H1 (cell line): ENCODE results near the gene SRSF2. TPM values are rescaled to one million over a fixed set of nuclear protein-coding genes. Genes with fewer than 3 reads are reported as not detected.

Experiments
- CTCF ChIA-PET: fragments of 300-600 bp; sonication (Branson Sonifier 250); formaldehyde crosslinking; loops from one replicate; lab custom pipeline; 2021; ENCODE audit not compliant: partially characterized antibody; lab: Charles Lee
- POLR2A ChIA-PET: fragments of 300-600 bp; sonication (Branson Sonifier 250); formaldehyde crosslinking; loops from one replicate; lab custom pipeline; 2021; ENCODE audit warnings: inconsistent platforms; ENCODE audit not compliant: partially characterized antibody; lab: Charles Lee
- DNase-seq, 2 experiments: peaks; one replicate each; pipeline versions ENCODE4 v3.0.0 to v3.0.0-alpha.2; 2010 to 2022; ENCODE audit warnings: low spot score in 2 of 2, low read depth in 1 of 2, mixed read lengths in 1 of 2
- FAIRE-seq: peaks from 2 replicates; lab custom pipeline; 2011; peaks lifted over from hg19 to GRCh38; lab: Jason Lieb, UNC
- H2AFZ ChIP-seq: 2 replicates; pipeline ENCODE4 v1.8.1; 2012; ENCODE audit warnings: low read length, inconsistent platforms
- H2AK5ac ChIP-seq: 2 replicates; pipeline ENCODE4 v1.6.1; 2013; ENCODE audit warnings: low read depth, low read length
- H2BK120ac ChIP-seq: replicated peaks from 2 replicates; pipeline ENCODE3; 2013; ENCODE audit warnings: low read depth, low read length, inconsistent platforms
- H2BK12ac ChIP-seq: 2 replicates; pipeline ENCODE4 v1.6.1; 2013; ENCODE audit warnings: low read depth, low read length
- H2BK15ac ChIP-seq: 2 replicates; pipeline ENCODE4 v1.6.1; 2013; ENCODE audit warnings: low read length
- H2BK20ac ChIP-seq: 2 replicates; pipeline ENCODE4 v1.6.1; 2013; ENCODE audit warnings: low read length
- H2BK5ac ChIP-seq: 2 replicates; pipeline ENCODE4 v1.6.1; 2013; ENCODE audit warnings: low read depth, low read length
- H3K14ac ChIP-seq: 2 replicates; pipeline ENCODE4 v1.6.1; 2013; ENCODE audit warnings: inconsistent platforms; ENCODE audit not compliant: insufficient read length
- H3K18ac ChIP-seq: 2 replicates; pipeline ENCODE4 v1.6.1; 2013; ENCODE audit warnings: low read length; ENCODE audit errors: extremely low read depth
- H3K23ac ChIP-seq: 2 replicates; pipeline ENCODE4 v1.6.1; 2013; ENCODE audit warnings: inconsistent platforms; ENCODE audit not compliant: insufficient read length
- H3K23me2 ChIP-seq: 2 replicates; pipeline ENCODE4 v1.6.1; 2013; ENCODE audit warnings: low read depth, low read length
- H3K27ac ChIP-seq: 2 replicates; pipeline ENCODE4 v1.6.1; 2011; ENCODE audit warnings: low read depth, low read length, inconsistent platforms
- H3K27me3 ChIP-seq, 4 experiments: replicated peaks in 1 of 4; 1 replicate in 1 of 4; 2 replicates in 3 of 4; pipeline versions ENCODE4 v1.6.1 to v1.8.1; 2011 to 2013; ENCODE audit warnings: low read length in 3 of 4, mild to moderate bottlenecking in 3 of 4, inconsistent platforms in 2 of 4, mixed read lengths in 2 of 4, moderate library complexity in 1 of 4; ENCODE audit not compliant: control insufficient read depth in 3 of 4, insufficient read depth in 3 of 4; ENCODE audit errors: extremely low read depth in 1 of 4
- H3K36me3 ChIP-seq, 4 experiments: 2 replicates each; pipeline versions ENCODE4 v1.6.1 to v1.8.1; 2011 to 2013; ENCODE audit warnings: mild to moderate bottlenecking in 4 of 4, low read length in 3 of 4, moderate library complexity in 2 of 4, control low read depth in 1 of 4, inconsistent platforms in 1 of 4; ENCODE audit not compliant: insufficient read depth in 4 of 4, control insufficient read depth in 2 of 4
- H3K4ac ChIP-seq: replicated peaks from 2 replicates; pipeline ENCODE3; 2013; ENCODE audit warnings: low read length, low read depth, mixed read lengths, inconsistent platforms; ENCODE audit not compliant: insufficient read length
- H3K4me1 ChIP-seq, 4 experiments: replicated peaks in 1 of 4; 1 replicate in 1 of 4; 2 replicates in 3 of 4; pipeline versions ENCODE4 v1.6.1 to v1.8.1; 2011 to 2013; ENCODE audit warnings: low read length in 3 of 4, inconsistent platforms in 2 of 4, mixed read lengths in 1 of 4; ENCODE audit not compliant: insufficient read depth in 4 of 4, control insufficient read depth in 3 of 4
- H3K4me2 ChIP-seq, 2 experiments: 2 replicates each; pipeline versions ENCODE4 v1.6.1 to v1.8.1; 2011 to 2013; ENCODE audit warnings: low read depth in 2 of 2, low read length in 2 of 2, control low read depth in 1 of 2, inconsistent platforms in 1 of 2, mild to moderate bottlenecking in 1 of 2; ENCODE audit not compliant: insufficient read depth in 1 of 2
- H3K4me3 ChIP-seq, 4 experiments: fragments of 200-600, 300-600 bp in 1 of 4; sonication (generic), shearing (Covaris generic), sonication (Bioruptor Twin) in 1 of 4; 2 replicates each; pipeline versions ENCODE4 v1.5.1 to v1.8.1; 2011 to 2016; ENCODE audit warnings: low read length in 4 of 4, low read depth in 3 of 4, control low read depth in 2 of 4, inconsistent platforms in 2 of 4, mild to moderate bottlenecking in 2 of 4, mixed read lengths in 1 of 4, moderate library complexity in 1 of 4; ENCODE audit not compliant: insufficient read depth in 2 of 4; ENCODE audit errors: extremely low read depth in 1 of 4
- H3K56ac ChIP-seq: replicated peaks from 2 replicates; pipeline ENCODE3; 2013; ENCODE audit warnings: low read depth, mild to moderate bottlenecking, mixed read lengths, low read length, inconsistent platforms; ENCODE audit not compliant: insufficient read length
- H3K79me1 ChIP-seq: 2 replicates; pipeline ENCODE4 v1.6.1; 2013; ENCODE audit warnings: low read depth, low read length, control low read depth
- H3K79me2 ChIP-seq, 2 experiments: 2 replicates each; pipeline versions ENCODE4 v1.6.1 to v1.8.1; 2012 to 2013; ENCODE audit warnings: low read length in 2 of 2, mild to moderate bottlenecking in 2 of 2, inconsistent platforms in 1 of 2; ENCODE audit not compliant: insufficient read depth in 2 of 2, control insufficient read depth in 1 of 2
- H3K9ac ChIP-seq, 4 experiments: replicated peaks in 1 of 4; 1 replicate in 1 of 4; 2 replicates in 3 of 4; pipeline versions ENCODE4 v1.6.1 to v1.8.1; 2011 to 2013; ENCODE audit warnings: low read depth in 3 of 4, low read length in 3 of 4, control low read depth in 2 of 4, mild to moderate bottlenecking in 2 of 4, moderate library complexity in 2 of 4, inconsistent platforms in 1 of 4; ENCODE audit errors: extremely low read depth in 1 of 4
- H3K9me3 ChIP-seq, 2 experiments: 2 replicates each; pipeline versions ENCODE4 v1.6.1 to v1.8.1; 2012 to 2013; ENCODE audit warnings: mild to moderate bottlenecking in 2 of 2, moderate library complexity in 2 of 2, control low read depth in 1 of 2, inconsistent platforms in 1 of 2, low read depth in 1 of 2, low read length in 1 of 2, mixed read lengths in 1 of 2; ENCODE audit not compliant: insufficient read depth in 2 of 2
- H4K20me1 ChIP-seq, 2 experiments: replicated peaks in 1 of 2; 2 replicates each; pipeline versions ENCODE3 to v1.8.1; 2011 to 2013; ENCODE audit warnings: inconsistent platforms in 2 of 2, low read length in 2 of 2, mild to moderate bottlenecking in 1 of 2; ENCODE audit not compliant: insufficient read depth in 2 of 2, control insufficient read depth in 1 of 2
- H4K5ac ChIP-seq: 2 replicates; pipeline ENCODE4 v1.6.1; 2013; ENCODE audit warnings: low read length, low read depth, mixed read lengths, inconsistent platforms; ENCODE audit not compliant: insufficient read length
- H4K8ac ChIP-seq: 2 replicates; pipeline ENCODE4 v1.8.0; 2013; ENCODE audit warnings: mild to moderate bottlenecking, moderate library complexity, low read length, inconsistent platforms; ENCODE audit not compliant: insufficient read depth; ENCODE audit errors: extremely low read depth
- H4K91ac ChIP-seq: replicated peaks from 2 replicates; pipeline ENCODE3; 2013; ENCODE audit warnings: low read length, mixed read lengths, inconsistent platforms; ENCODE audit not compliant: insufficient read length
- ASH2L ChIP-seq: fragments of 200-600, 300-600 bp; sonication (generic); IDR thresholded peaks from one replicate; pipeline ENCODE4 v1.7.1; 2017; ENCODE audit warnings: low read length
- JUND ChIP-seq: IDR thresholded peaks from 2 replicates; pipeline ENCODE4 v1.6.1; 2011; ENCODE audit warnings: mild to moderate bottlenecking, improper control_type of control experiment, low read length
- POLR2A ChIP-seq, 2 experiments: IDR thresholded peaks; 1 replicate in 1 of 2; 2 replicates in 1 of 2; pipeline ENCODE4 v1.6.1; 2011; ENCODE audit warnings: low read depth in 2 of 2, low read length in 2 of 2, mild to moderate bottlenecking in 2 of 2; ENCODE audit errors: control extremely low read depth in 1 of 2
- SAP30 ChIP-seq: fragments of 300-600 bp; sonication (generic); IDR thresholded peaks from 2 replicates; pipeline ENCODE4 v1.7.1; 2012; ENCODE audit warnings: low read length, moderate library complexity, mild to moderate bottlenecking, inconsistent platforms; ENCODE audit not compliant: insufficient read depth, insufficient replicate concordance
- SIRT6 ChIP-seq: IDR thresholded peaks from one replicate; pipeline ENCODE4 v1.7.1; 2012; ENCODE audit warnings: low read length, inconsistent platforms
- SRF ChIP-seq: IDR thresholded peaks from 2 replicates; pipeline ENCODE4 v1.6.1; 2011; ENCODE audit warnings: mild to moderate bottlenecking, low read depth, low read length, moderate library complexity
- WGBS, 2 experiments: shearing (Covaris generic) in 1 of 2; methylation state at CpG; one replicate each; pipeline versions ENCODE4 v1.1.6 to v1.1.7; 2013 to 2015; ENCODE audit warnings: low lambda C conversion rate in 2 of 2, mixed read lengths in 2 of 2, inconsistent platforms in 1 of 2, low coverage in 1 of 2, missing lambda C conversion rate in 1 of 2; ENCODE audit not compliant: insufficient replicate concordance in 2 of 2, insufficient coverage in 1 of 2, insufficient read length in 1 of 2; ENCODE audit errors: extremely low coverage in 1 of 2, missing lambda C conversion rate in 1 of 2; 5-methylcytosine and 5-hydroxymethylcytosine counted together
- polyA plus RNA-seq, 7 experiments: library from polyadenylated mRNA; depleted of rRNA in 3 of 7; stranded (reverse) in 5 of 7; unstranded in 2 of 7; fragments of >200 nt in 5 of 7; fragments of 200-250 nt in 2 of 7; gene quantifications; 1 replicate in 5 of 7; 2 replicates in 1 of 7; 4 replicates in 1 of 7; pipeline versions ENCODE4 v1.2.1 to v1.2.3, GENCODE V29; 2011 to 2013; ENCODE audit warnings: missing spikeins in 2 of 7, mixed read lengths in 2 of 7
- total RNA-seq: library from RNA; stranded (reverse); fragmentation: NEBNext Ultra II Directional; extraction: Animal tissue kit (Norgen Biotek cat#: 25700); gene quantifications from 2 replicates; pipeline ENCODE4 v1.2.1, GENCODE V29; 2021
- TF ChIP-seq, protein P1 (sequence below): IDR thresholded peaks from 2 replicates; pipeline ENCODE4 v1.6.1; 2011; ENCODE audit warnings: low read depth, mild to moderate bottlenecking, low read length; ENCODE audit not compliant: insufficient read depth

SRSF2 gene
- total and polyA plus RNA-seq, 2 of the 8 experiments (the other 6 are each of a cell fraction or from before 2014, with no cell fraction given): 397 to 401 TPM

DNA sequence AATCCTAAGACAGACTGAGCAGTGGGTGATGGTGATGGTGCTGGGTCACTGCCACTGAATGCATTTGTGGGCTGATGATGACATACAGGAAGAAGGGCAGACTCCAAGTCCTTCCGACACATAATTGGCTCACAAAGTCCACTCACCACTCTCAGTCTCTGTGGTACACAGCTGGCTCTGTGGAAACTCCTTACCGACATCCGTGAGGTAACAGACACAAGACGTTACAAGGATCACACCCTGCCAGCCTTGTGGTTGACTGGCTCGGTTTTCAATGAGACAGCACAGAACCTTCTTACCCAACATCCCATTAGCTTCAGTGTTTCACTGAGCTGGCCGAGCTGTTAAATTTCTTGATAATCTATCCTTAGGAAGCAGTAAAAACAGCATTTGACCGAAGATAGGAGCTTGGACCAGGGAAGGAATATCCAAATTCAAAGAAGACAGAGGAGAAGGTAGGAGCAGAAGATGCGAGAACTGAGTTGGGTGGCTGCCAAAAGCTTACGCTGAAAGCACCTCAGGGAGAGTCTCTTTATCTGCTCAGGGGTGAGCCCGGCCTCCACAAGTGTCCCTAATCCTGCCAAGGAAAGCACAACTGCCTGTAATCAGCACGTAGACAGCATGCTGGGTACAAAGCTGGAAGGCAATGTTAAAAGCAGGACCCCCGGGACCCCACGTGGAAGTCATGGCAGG lies 20.8 kb downstream of the SRSF2 start:
- H3K79me2 ChIP-seq: no peaks in the 10 kb centered on the region
- no peaks in the 10 kb centered on the region for H3K9me3 ChIP-seq
- no peak overlapping the region for H2BK15ac ChIP-seq
- H3K79me1 ChIP-seq: no peaks in the 10 kb centered on the region
- H3K23me2 ChIP-seq: no peaks in the 10 kb centered on the region; the same call in 1 of the 2 replicates
- no peak overlapping the region for H3K4me2 ChIP-seq
- H2BK12ac ChIP-seq: no peak overlapping the region
- no peaks in the 10 kb centered on the region for H3K27me3 ChIP-seq
- H3K14ac ChIP-seq: no peak overlapping the region
- H3K27ac ChIP-seq: no peak overlapping the region
- H3K56ac ChIP-seq: no peak overlapping the region
- H4K91ac ChIP-seq: no peak overlapping the region
- WGBS, 2 experiments: 88% methylated on average over 13 of the region's 13 CpGs; no CpG with 5 or more reads in 1 of the 2 experiments
- no peak overlapping the region for H2AK5ac ChIP-seq
- H3K4ac ChIP-seq: no peak overlapping the region
- no peak overlapping the region for H4K5ac ChIP-seq
- no peak overlapping the region for H2BK120ac ChIP-seq
- TF ChIP-seq SRF (no peak), JUND (no peak), ASH2L (no peak), SAP30 (no peak), SIRT6 (no peak), POLR2A (IDR thresholded peaks at IDR 0.05; ENCODE audit: control extremely low read depth in 1 of 2, low read depth in 2 of 2, low read length in 2 of 2) (no peak)
- TF ChIP-seq, protein P1, sequence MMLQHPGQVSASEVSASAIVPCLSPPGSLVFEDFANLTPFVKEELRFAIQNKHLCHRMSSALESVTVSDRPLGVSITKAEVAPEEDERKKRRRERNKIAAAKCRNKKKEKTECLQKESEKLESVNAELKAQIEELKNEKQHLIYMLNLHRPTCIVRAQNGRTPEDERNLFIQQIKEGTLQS: no peak
- H3K4me1 ChIP-seq: peaks cover 0 to 3% (median 2%) of the 10 kb centered on the region in 4 experiments; a peak in 4 of 7 replicates
- ChIA-PET POLR2A (interaction anchor here (3.2 to 3.5 kb wide), 2 partner anchors 11 to 20 kb away, joined by 15 to 19 read pairs; partner anchors contain the start of genes JMJD6, METTL23, MFSD11 and SRSF2), CTCF (interaction anchor here (0.9 to 10.2 kb wide), 9 partner anchors 8 to 223 kb away, joined by 3 to 155 read pairs (median 4); no protein-coding TSS in a partner anchor)
- no peak overlapping the region for H3K9ac ChIP-seq
- no peak overlapping the region for H2BK5ac ChIP-seq
- peaks cover 0 to 4% of the 10 kb centered on the region in 2 experiments for H4K20me1 ChIP-seq
- H3K36me3 ChIP-seq: peaks cover 7 to 47% (median 31%) of the 10 kb centered on the region in 4 experiments; a peak in 7 of 8 replicates
- no peak overlapping the region for H2BK20ac ChIP-seq
- no peak overlapping the region for H4K8ac ChIP-seq
- no peak overlapping the region for H3K23ac ChIP-seq
- H2AFZ ChIP-seq: no peak overlapping the region
- FAIRE-seq: no peak
- H3K18ac ChIP-seq: no peak overlapping the region
- H3K4me3 ChIP-seq: no peak overlapping the region
- DNase-seq: no peak
